CD14-positive monocyte (primary cell): ENCODE data around the gene FGD6. TPM values are rescaled to one million over a fixed set of nuclear protein-coding genes. Genes with fewer than 3 reads are reported as not detected.

Experiments
- DNase-seq, 3 donors: peaks; one replicate each; pipeline ENCODE4 v3.0.0-alpha.2; 2011 to 2022
- H2AFZ ChIP-seq: 2 replicates; pipeline ENCODE4 v1.6.0; 2012; ENCODE audit warnings: mild to moderate bottlenecking, low read depth, low read length, inconsistent platforms; ENCODE audit not compliant: insufficient read depth, poor library complexity, severe bottlenecking
- H3K27ac ChIP-seq, 2 donors: 1 replicate in 1 of 2; 2 replicates in 1 of 2; pipeline ENCODE4 v1.5.1; 2012 to 2013; ENCODE audit warnings: low read length in 2 of 2, control low read depth in 1 of 2, inconsistent platforms in 1 of 2, low read depth in 1 of 2, mild to moderate bottlenecking in 1 of 2
- H3K27me3 ChIP-seq, 2 donors: one replicate each; pipeline versions ENCODE4 v1.6.0 to v1.6.1; 2011 to 2013; ENCODE audit warnings: low read length in 2 of 2; ENCODE audit not compliant: control insufficient read depth in 2 of 2, insufficient read depth in 2 of 2
- H3K36me3 ChIP-seq, 2 donors: replicated peaks in 1 of 2; 1 replicate in 1 of 2; 2 replicates in 1 of 2; pipeline versions ENCODE4 v1.5.1 to v1.6.1; 2012 to 2013; ENCODE audit warnings: low read length in 2 of 2, control low read depth in 1 of 2, inconsistent platforms in 1 of 2, mild to moderate bottlenecking in 1 of 2; ENCODE audit not compliant: insufficient read depth in 2 of 2, control insufficient read depth in 1 of 2
- H3K4me1 ChIP-seq, 2 donors: 1 replicate in 1 of 2; 2 replicates in 1 of 2; pipeline versions ENCODE4 v1.5.1 to v1.6.1; 2012 to 2013; ENCODE audit warnings: low read length in 2 of 2, control low read depth in 1 of 2, inconsistent platforms in 1 of 2, mild to moderate bottlenecking in 1 of 2, moderate library complexity in 1 of 2; ENCODE audit not compliant: insufficient read depth in 2 of 2, control insufficient read depth in 1 of 2
- H3K4me2 ChIP-seq: replicated peaks from 2 replicates; pipeline ENCODE3; 2012; ENCODE audit warnings: low read length, moderate library complexity, mild to moderate bottlenecking; ENCODE audit not compliant: poor library complexity, severe bottlenecking; ENCODE audit errors: extremely low read depth
- H3K4me3 ChIP-seq, 3 experiments: fragments of 200-600 bp in 1 of 3; sonication (generic) in 1 of 3; replicated peaks in 1 of 3; 1 replicate in 2 of 3; 2 replicates in 1 of 3; pipeline ENCODE4 v1.5.1; 2011 to 2013; ENCODE audit warnings: low read length in 3 of 3, mild to moderate bottlenecking in 3 of 3, control low read depth in 2 of 3, low read depth in 2 of 3, inconsistent platforms in 1 of 3, moderate library complexity in 1 of 3
- H3K79me2 ChIP-seq: 2 replicates; pipeline ENCODE4 v1.6.0; 2012; ENCODE audit warnings: mild to moderate bottlenecking, control low read depth, inconsistent platforms, low read length, moderate library complexity; ENCODE audit not compliant: insufficient read depth
- H3K9ac ChIP-seq: 2 replicates; pipeline ENCODE4 v1.6.0; 2017; ENCODE audit warnings: low read length, mild to moderate bottlenecking; ENCODE audit not compliant: insufficient read depth, poor library complexity, severe bottlenecking
- H3K9me3 ChIP-seq, 2 donors: replicated peaks in 1 of 2; 1 replicate in 1 of 2; 2 replicates in 1 of 2; pipeline versions ENCODE4 v1.5.1 to v1.6.1; 2012 to 2013; ENCODE audit warnings: low read length in 2 of 2, control low read depth in 1 of 2; ENCODE audit not compliant: control insufficient read depth in 1 of 2, insufficient read depth in 1 of 2
- H4K20me1 ChIP-seq: 2 replicates; pipeline ENCODE4 v1.6.0; 2012; ENCODE audit warnings: mild to moderate bottlenecking, low read length, control low read depth, moderate library complexity; ENCODE audit not compliant: insufficient read depth
- H3K27ac Mint-ChIP-seq, 7 donors: one replicate each; pipeline ENCODE4 v1.8.0; 2020; ENCODE audit warnings: mild to moderate bottlenecking in 7 of 7, mixed read lengths in 7 of 7, moderate library complexity in 6 of 7, inconsistent platforms in 2 of 7
- H3K27me3 Mint-ChIP-seq, 3 donors: one replicate each; pipeline ENCODE4 v1.8.0; 2021 to 2022; ENCODE audit warnings: low read depth in 3 of 3, mild to moderate bottlenecking in 3 of 3, mixed read lengths in 3 of 3, moderate library complexity in 3 of 3, inconsistent platforms in 1 of 3
- H3K36me3 Mint-ChIP-seq, 2 donors: one replicate each; pipeline ENCODE4 v1.8.0; 2020; ENCODE audit warnings: mixed read lengths in 2 of 2, inconsistent platforms in 1 of 2, mild to moderate bottlenecking in 1 of 2
- H3K4me1 Mint-ChIP-seq: one replicate; pipeline ENCODE4 v1.8.0; 2020; ENCODE audit warnings: mild to moderate bottlenecking, mixed read lengths
- H3K4me3 Mint-ChIP-seq, 2 donors: one replicate each; pipeline ENCODE4 v1.8.0; 2020; ENCODE audit warnings: mild to moderate bottlenecking in 2 of 2, mixed read lengths in 2 of 2, moderate library complexity in 1 of 2
- H3K9me3 Mint-ChIP-seq, 7 donors: one replicate each; pipeline ENCODE4 v1.8.0; 2020 to 2022; ENCODE audit warnings: mixed read lengths in 7 of 7, mild to moderate bottlenecking in 6 of 7, moderate library complexity in 6 of 7, inconsistent platforms in 2 of 7
- WGBS: methylation state at CpG from one replicate; pipeline ENCODE4 v1.1.5; 2013; ENCODE audit warnings: missing lambda C conversion rate; ENCODE audit not compliant: insufficient coverage; 5-methylcytosine and 5-hydroxymethylcytosine counted together
- intact Hi-C, 2 donors: fragments of 100-400 bp; cut with micrococcal nuclease; formaldehyde crosslinking; loops; one replicate each; pipeline versions ENCODE4 v1.15.0 to v1.15.1; 2023
- polyA plus RNA-seq, 3 donors: library from polyadenylated mRNA; depleted of rRNA in 1 of 3; unstranded in 2 of 3; stranded (reverse) in 1 of 3; fragments of 300-500 nt in 2 of 3; fragments of >200 nt in 1 of 3; fragmentation: Illumina TruSeq in 2 of 3; gene quantifications; 1 replicate in 2 of 3; 2 replicates in 1 of 3; pipeline ENCODE4 v1.2.3, GENCODE V29; 2012 to 2021
- TF ChIP-seq, protein P1 (sequence below): fragments of 200-600 bp; IDR thresholded peaks from one replicate; pipeline ENCODE4 v1.8.0; 2022; ENCODE audit warnings: antibody characterized with exemption, mild to moderate bottlenecking

The FGD6 gene
- polyA plus RNA-seq, 3 donors = 4.0 to 8.1 (median 5.3) TPM

DNA sequence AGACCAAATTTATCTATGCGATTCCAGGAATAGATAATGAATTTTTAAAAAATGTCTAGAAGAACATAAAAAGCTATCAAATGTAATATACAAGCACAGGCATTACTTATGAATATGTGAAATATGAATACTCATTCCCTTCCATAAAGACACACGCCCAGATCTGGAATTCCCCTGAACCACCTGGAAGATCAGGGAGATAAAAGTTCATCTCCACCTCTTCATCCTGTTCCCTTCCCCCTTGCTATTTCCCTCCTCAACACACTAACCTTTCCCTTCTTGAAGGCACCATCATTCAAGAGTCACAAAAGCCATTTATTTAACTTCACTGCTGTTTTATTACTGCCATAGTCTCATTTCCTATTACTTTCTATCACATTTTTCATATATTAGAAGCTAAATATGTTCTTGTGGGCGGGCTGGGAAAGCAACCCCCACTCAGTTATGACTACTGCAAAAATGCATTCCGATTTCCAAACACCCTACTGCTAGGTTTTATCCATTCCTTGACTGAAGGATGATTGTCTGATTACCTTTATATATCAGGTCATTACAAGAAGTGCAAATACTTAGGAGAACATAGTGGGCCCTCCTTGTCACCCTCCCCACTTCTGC lies 16.1 kb downstream of the FGD6 start:
- H3K27me3 Mint-ChIP-seq = no peaks in the 10 kb centered on the region
- peaks cover 12 to 14% of the 10 kb centered on the region in 2 donors for H3K36me3 Mint-ChIP-seq
- no peaks in the 10 kb centered on the region for H3K9me3 Mint-ChIP-seq
- H3K36me3 ChIP-seq = no peaks in the 10 kb centered on the region
- no peak overlapping the region for H3K4me2 ChIP-seq
- intact Hi-C loops = no loop called here
- H3K4me1 Mint-ChIP-seq = peaks cover 36% of the 10 kb centered on the region
- 100% methylated on average over 1 of the region's 4 CpGs for WGBS
- no peak overlapping the region for H3K4me3 ChIP-seq
- H3K9ac ChIP-seq = no peak overlapping the region
- H3K9me3 ChIP-seq = no peaks in the 10 kb centered on the region
- no peaks in the 10 kb centered on the region for H3K79me2 ChIP-seq
- no peak overlapping the region for H3K27ac ChIP-seq
- no peak overlapping the region for H3K4me3 Mint-ChIP-seq
- peak overlapping the region in 1 of 7 donors; percentile 72 for H3K27ac Mint-ChIP-seq
- H3K4me1 ChIP-seq = peaks cover 36 to 37% of the 10 kb centered on the region in 2 donors
- DNase-seq = no peak
- no peaks in the 10 kb centered on the region for H3K27me3 ChIP-seq
- TF ChIP-seq, protein P1, sequence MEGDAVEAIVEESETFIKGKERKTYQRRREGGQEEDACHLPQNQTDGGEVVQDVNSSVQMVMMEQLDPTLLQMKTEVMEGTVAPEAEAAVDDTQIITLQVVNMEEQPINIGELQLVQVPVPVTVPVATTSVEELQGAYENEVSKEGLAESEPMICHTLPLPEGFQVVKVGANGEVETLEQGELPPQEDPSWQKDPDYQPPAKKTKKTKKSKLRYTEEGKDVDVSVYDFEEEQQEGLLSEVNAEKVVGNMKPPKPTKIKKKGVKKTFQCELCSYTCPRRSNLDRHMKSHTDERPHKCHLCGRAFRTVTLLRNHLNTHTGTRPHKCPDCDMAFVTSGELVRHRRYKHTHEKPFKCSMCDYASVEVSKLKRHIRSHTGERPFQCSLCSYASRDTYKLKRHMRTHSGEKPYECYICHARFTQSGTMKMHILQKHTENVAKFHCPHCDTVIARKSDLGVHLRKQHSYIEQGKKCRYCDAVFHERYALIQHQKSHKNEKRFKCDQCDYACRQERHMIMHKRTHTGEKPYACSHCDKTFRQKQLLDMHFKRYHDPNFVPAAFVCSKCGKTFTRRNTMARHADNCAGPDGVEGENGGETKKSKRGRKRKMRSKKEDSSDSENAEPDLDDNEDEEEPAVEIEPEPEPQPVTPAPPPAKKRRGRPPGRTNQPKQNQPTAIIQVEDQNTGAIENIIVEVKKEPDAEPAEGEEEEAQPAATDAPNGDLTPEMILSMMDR = no peak
- peaks cover 74% of the 10 kb centered on the region for H4K20me1 ChIP-seq
- H2AFZ ChIP-seq = no peak overlapping the region

DNA sequence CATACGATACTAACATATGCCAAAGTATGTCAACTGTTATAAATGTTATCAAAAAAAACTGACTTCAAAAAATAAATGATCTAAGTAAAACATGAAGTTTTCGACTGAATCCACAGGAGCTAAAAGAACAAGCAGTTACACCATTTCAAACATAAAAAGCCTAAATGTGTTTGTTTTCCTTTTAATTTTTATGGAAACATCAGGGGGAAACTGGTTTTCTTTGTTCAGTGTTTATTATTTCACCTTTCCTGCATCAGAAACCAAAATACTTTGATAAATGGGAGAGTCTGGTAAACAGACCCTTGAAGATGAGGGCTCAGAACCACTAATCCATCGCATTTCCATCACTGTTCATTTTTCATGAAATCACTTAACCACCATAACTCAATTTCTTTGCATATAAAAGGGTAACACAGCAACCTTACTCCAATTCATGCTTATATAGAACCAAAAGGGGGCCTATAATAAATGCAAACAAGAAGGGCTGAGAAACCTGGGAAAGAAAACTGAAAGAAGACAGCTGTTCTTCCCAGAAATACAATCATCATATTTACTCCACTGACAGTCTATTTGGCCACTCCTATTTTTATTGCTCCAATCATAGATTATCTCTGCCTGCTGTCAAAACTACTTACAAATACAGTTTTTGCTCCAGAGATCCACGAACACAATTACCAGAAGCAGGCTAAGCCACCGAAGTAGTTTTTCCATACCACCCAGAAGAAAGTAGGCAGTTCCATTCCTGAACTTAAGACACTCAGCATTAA lies 17.0 kb downstream of the FGD6 start:
- Histone ChIP-seq H4K20me1 (peaks cover 75% of the 10 kb centered on the region), H3K27me3 (no peaks in the 10 kb centered on the region), H3K9ac (no peak overlapping the region), H3K27ac (no peak overlapping the region), H3K4me1 (peaks cover 27 to 28% of the 10 kb centered on the region in 2 donors), H2AFZ (no peak overlapping the region), H3K79me2 (no peaks in the 10 kb centered on the region), H3K36me3 (no peaks in the 10 kb centered on the region), H3K4me2 (no peak overlapping the region), H3K4me3 (no peak overlapping the region), H3K9me3 (no peaks in the 10 kb centered on the region)
- no peaks in the 10 kb centered on the region for H3K27me3 Mint-ChIP-seq
- peak overlapping the region in 1 of 7 donors; percentile 42 for H3K27ac Mint-ChIP-seq
- intact Hi-C loops = no loop called here
- H3K9me3 Mint-ChIP-seq = no peaks in the 10 kb centered on the region
- 90% methylated on average over 2 of the region's 5 CpGs for WGBS
- H3K4me1 Mint-ChIP-seq = peaks cover 27% of the 10 kb centered on the region
- no peak overlapping the region for H3K4me3 Mint-ChIP-seq
- TF ChIP-seq, protein P1 = no peak
- peaks cover 12 to 14% of the 10 kb centered on the region in 2 donors for H3K36me3 Mint-ChIP-seq
- no peak for DNase-seq
